ENCODE data around the gene PCID2.
A peak's percentile ranks its signal among the peaks of the same experiment; 100 is the strongest.

The PCID2 gene

GRCh38 chr13:113220141-113220598 is 11.7 kb upstream of the PCID2 start:
- ChIA-PET CTCF (no interaction called here), POLR2A (no interaction called here)
- no peak for DNase-seq (ENCODE audit: extremely low spot score)
- no peak for TF ChIP-seq LEF1 (IDR thresholded peaks at IDR 0.05; ENCODE audit: borderline replicate concordance)
- TF ChIP-seq TARDBP (IDR thresholded peaks at IDR 0.05), result no peak
- no peak for TF ChIP-seq ELF4 (IDR thresholded peaks at IDR 0.05)
- TF ChIP-seq FOXK2 (IDR thresholded peaks at IDR 0.05), result no peak
- TF ChIP-seq NFRKB (IDR thresholded peaks at IDR 0.05), result no peak
- TF ChIP-seq HDGF (IDR thresholded peaks at IDR 0.05; ENCODE audit: borderline replicate concordance), result no peak
- no peak for TF ChIP-seq CTBP1 (IDR thresholded peaks at IDR 0.05; ENCODE audit: borderline replicate concordance)
- TF ChIP-seq SUZ12 (IDR thresholded peaks at IDR 0.05), result no peak

- TF ChIP-seq FOXM1 (IDR thresholded peaks at IDR 0.05; ENCODE audit: borderline replicate concordance), result no peak
- no peak for TF ChIP-seq PKNOX1 (IDR thresholded peaks at IDR 0.05)
- no peak for TF ChIP-seq SP1 (IDR thresholded peaks at IDR 0.05)
- TF ChIP-seq SUZ12 (IDR thresholded peaks at IDR 0.05), result no peak
- no peak for TF ChIP-seq BHLHE40 (IDR thresholded peaks at IDR 0.05; ENCODE audit: borderline replicate concordance)
- ChIA-PET CTCF (no interaction called here), POLR2A (no interaction called here)
- DNase-seq (ENCODE audit: extremely low spot score), result no peak
Observed at GRCh38 chr13:113219256-113219940, 10.9 kb upstream of the PCID2 start.

- ChIA-PET CTCF (no interaction called here), POLR2A (interaction anchor here (1.3 kb wide), 1 partner anchor 9 kb away, joined by 5 read pairs; the partner anchor contains the start of genes CUL4A and PCID2)
- no peak for TF ChIP-seq ARNT (IDR thresholded peaks at IDR 0.05)
- TF ChIP-seq NFRKB (IDR thresholded peaks at IDR 0.05), result no peak
- TF ChIP-seq CTBP1 (IDR thresholded peaks at IDR 0.05; ENCODE audit: borderline replicate concordance), result no peak
- TF ChIP-seq FOXM1 (IDR thresholded peaks at IDR 0.05; ENCODE audit: borderline replicate concordance), result no peak
- no peak for TF ChIP-seq HDGF (IDR thresholded peaks at IDR 0.05; ENCODE audit: borderline replicate concordance)
- TF ChIP-seq SUZ12 (IDR thresholded peaks at IDR 0.05), result no peak
- TF ChIP-seq SP1 (IDR thresholded peaks at IDR 0.05), result no peak
- TF ChIP-seq LEF1 (IDR thresholded peaks at IDR 0.05; ENCODE audit: borderline replicate concordance), result no peak
- no peak for DNase-seq (ENCODE audit: extremely low spot score)
Observed at GRCh38 chr13:113218586-113218985, 10.1 kb upstream of the PCID2 start.

- CTCF ChIA-PET, result no interaction called here
- no peak for TF ChIP-seq PKNOX1 (IDR thresholded peaks at IDR 0.05)
- no peak for TF ChIP-seq BHLHE40 (IDR thresholded peaks at IDR 0.05; ENCODE audit: borderline replicate concordance)
- no peak for TF ChIP-seq FOXM1 (IDR thresholded peaks at IDR 0.05; ENCODE audit: borderline replicate concordance)
- no peak for TF ChIP-seq SUZ12 (IDR thresholded peaks at IDR 0.05)
- TF ChIP-seq FOXA1 (IDR thresholded peaks at IDR 0.05), result no peak
- no peak for TF ChIP-seq CTBP1 (IDR thresholded peaks at IDR 0.05; ENCODE audit: borderline replicate concordance)
- no peak for TF ChIP-seq HDGF (IDR thresholded peaks at IDR 0.05; ENCODE audit: borderline replicate concordance)
- TF ChIP-seq ELF4 (IDR thresholded peaks at IDR 0.05), result no peak
- TF ChIP-seq LEF1 (IDR thresholded peaks at IDR 0.05; ENCODE audit: borderline replicate concordance), result no peak
- no peak for TF ChIP-seq FOXK2 (IDR thresholded peaks at IDR 0.05)
- TF ChIP-seq L3MBTL2 (conservative IDR thresholded peaks at IDR 0.05), result no peak
- TF ChIP-seq NFRKB (IDR thresholded peaks at IDR 0.05), result no peak
- TF ChIP-seq ZNF384 (IDR thresholded peaks at IDR 0.05), result no peak
- TF ChIP-seq ARNT (IDR thresholded peaks at IDR 0.05), result no peak
- TF ChIP-seq SP1 (IDR thresholded peaks at IDR 0.05), result no peak
- TF ChIP-seq TARDBP (IDR thresholded peaks at IDR 0.05), result no peak
- POLR2A ChIA-PET, result no interaction called here
- peak; percentile 13 for DNase-seq (ENCODE audit: extremely low spot score)
Observed at GRCh38 chr13:113216254-113217048, 8.0 kb upstream of the PCID2 start.

- TF ChIP-seq SP1 (IDR thresholded peaks at IDR 0.05), result no peak
- no peak for TF ChIP-seq LEF1 (IDR thresholded peaks at IDR 0.05; ENCODE audit: borderline replicate concordance)
- TF ChIP-seq TARDBP (IDR thresholded peaks at IDR 0.05), result no peak
- no peak for TF ChIP-seq HDGF (IDR thresholded peaks at IDR 0.05; ENCODE audit: borderline replicate concordance)
- TF ChIP-seq ELF4 (IDR thresholded peaks at IDR 0.05), result no peak
- TF ChIP-seq BHLHE40 (IDR thresholded peaks at IDR 0.05; ENCODE audit: borderline replicate concordance), result no peak
- no peak for TF ChIP-seq PKNOX1 (IDR thresholded peaks at IDR 0.05)
- no peak for TF ChIP-seq FOXK2 (IDR thresholded peaks at IDR 0.05)
- TF ChIP-seq FOXM1 (IDR thresholded peaks at IDR 0.05; ENCODE audit: borderline replicate concordance), result no peak
- no peak for TF ChIP-seq ZNF384 (IDR thresholded peaks at IDR 0.05)
- no peak for TF ChIP-seq ARNT (IDR thresholded peaks at IDR 0.05)
- TF ChIP-seq CTBP1 (IDR thresholded peaks at IDR 0.05; ENCODE audit: borderline replicate concordance), result no peak
- no peak for TF ChIP-seq L3MBTL2 (conservative IDR thresholded peaks at IDR 0.05)
- no peak for DNase-seq (ENCODE audit: extremely low spot score)
- ChIA-PET POLR2A (no interaction called here), CTCF (no interaction called here)
Observed at GRCh38 chr13:113211774-113212173, 3.3 kb upstream of the PCID2 start.

GRCh38 chr13:113210833-113211232 is 2.4 kb upstream of the PCID2 start:
- ChIA-PET CTCF (no interaction called here), POLR2A (no interaction called here)
- TF ChIP-seq HDGF (IDR thresholded peaks at IDR 0.05; ENCODE audit: borderline replicate concordance) (no peak), FOXA1 (IDR thresholded peaks at IDR 0.05) (no peak), TARDBP (IDR thresholded peaks at IDR 0.05) (no peak), LEF1 (IDR thresholded peaks at IDR 0.05; ENCODE audit: borderline replicate concordance) (no peak), SP1 (IDR thresholded peaks at IDR 0.05) (no peak), ELF4 (IDR thresholded peaks at IDR 0.05) (no peak), ARNT (IDR thresholded peaks at IDR 0.05) (no peak), SUZ12 (IDR thresholded peaks at IDR 0.05) (no peak), FOXM1 (IDR thresholded peaks at IDR 0.05; ENCODE audit: borderline replicate concordance) (no peak), BHLHE40 (IDR thresholded peaks at IDR 0.05; ENCODE audit: borderline replicate concordance) (no peak), CTBP1 (IDR thresholded peaks at IDR 0.05; ENCODE audit: borderline replicate concordance) (no peak), PKNOX1 (IDR thresholded peaks at IDR 0.05) (no peak), FOXK2 (IDR thresholded peaks at IDR 0.05) (no peak), L3MBTL2 (conservative IDR thresholded peaks at IDR 0.05) (no peak), NFRKB (IDR thresholded peaks at IDR 0.05) (no peak), ZNF384 (IDR thresholded peaks at IDR 0.05) (no peak)
- DNase-seq (ENCODE audit: extremely low spot score), result no peak

Data from HEK293T (cell line).